ENCODE measurements around the gene FRY. TPM values are rescaled to one million over a fixed set of nuclear protein-coding genes. Genes with fewer than 3 reads are reported as not detected.

The FRY gene
- total RNA-seq, 2 experiments from 2014 or later = 3.0 to 7.0 TPM

DNA sequence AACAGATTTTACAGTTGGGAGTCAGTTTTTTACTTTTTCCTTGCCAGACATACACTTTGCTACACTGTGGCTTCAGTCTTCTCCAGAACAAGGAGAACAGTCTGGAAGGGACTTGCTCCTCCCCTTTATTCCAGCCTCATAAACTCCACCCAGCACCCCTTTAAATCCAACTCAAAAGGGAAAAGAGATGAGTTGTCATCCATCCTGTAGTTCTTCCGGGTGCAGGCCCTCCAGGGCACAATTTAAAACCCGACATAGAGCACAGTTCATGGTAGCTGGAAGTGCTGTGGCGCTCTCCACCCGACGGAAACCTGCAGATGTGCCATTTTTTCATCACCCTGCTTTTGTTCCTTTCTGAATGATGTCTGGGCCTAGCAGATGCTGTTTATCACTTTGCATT is 184.7 kb downstream of the FRY start:
- no peak for DNase-seq (ENCODE audit: low spot score)
- Histone ChIP-seq H2AFZ (ENCODE audit: low read length) (no peak overlapping the region), H3K4me3 (ENCODE audit: low read depth, low read length, poor library complexity, severe bottlenecking) (no peak overlapping the region), H4K20me1 (ENCODE audit: insufficient read depth, low read length) (no peaks in the 10 kb centered on the region), H3K27ac (ENCODE audit: low read depth, low read length, poor library complexity, severe bottlenecking) (no peak overlapping the region), H3K4me1 (ENCODE audit: insufficient read depth, low read length, poor library complexity, severe bottlenecking) (no peaks in the 10 kb centered on the region), H3K9me2 (ENCODE audit: insufficient read depth, low read length) (no peaks in the 10 kb centered on the region), H3K79me2 (ENCODE audit: insufficient read depth, low read depth, low read length) (no peaks in the 10 kb centered on the region), H3K36me3 (ENCODE audit: insufficient read depth, low read length) (no peaks in the 10 kb centered on the region), H3K9me3 (ENCODE audit: low read length) (no peaks in the 10 kb centered on the region), H3K4me2 (ENCODE audit: low read length) (no peak overlapping the region)
- BruUV-seq (replicated peaks) = no TSS peak
- ChIA-PET CTCF (ENCODE audit: unreplicated experiment) (no interaction called here), POLR2A (interaction anchor here (1.2 to 2.0 kb wide), 2 partner anchors 14 to 34 kb away, joined by 3 to 10 read pairs; no protein-coding TSS in a partner anchor)
- TF ChIP-seq EZH2phosphoT487 (IDR thresholded peaks at IDR 0.05; ENCODE audit: borderline replicate concordance, low read depth, low read length) (no peak), CTCF (conservative IDR thresholded peaks at IDR 0.05; ENCODE audit: low read length) (no peak)
- intact Hi-C loops (cut with micrococcal nuclease; ENCODE audit: unreplicated experiment) = no loop called here

GRCh38 chr13:32222046-32222676 is 190.6 kb downstream of the FRY start:
- CTCF ChIA-PET (ENCODE audit: unreplicated experiment) = no interaction called here

More at GRCh38 chr13:32222046-32222676, 190.6 kb downstream of the FRY start:
- no peak for DNase-seq (ENCODE audit: low spot score)
- H3K4me1 ChIP-seq (ENCODE audit: insufficient read depth, low read length, poor library complexity, severe bottlenecking) = no peaks in the 10 kb centered on the region
- no peak overlapping the region for H3K4me2 ChIP-seq (ENCODE audit: low read length)
- H3K27ac ChIP-seq (ENCODE audit: low read depth, low read length, poor library complexity, severe bottlenecking) = no peak overlapping the region
- no peaks in the 10 kb centered on the region for H4K20me1 ChIP-seq (ENCODE audit: insufficient read depth, low read length)
- no peak overlapping the region for H2AFZ ChIP-seq (ENCODE audit: low read length)
- H3K4me3 ChIP-seq (ENCODE audit: low read depth, low read length, poor library complexity, severe bottlenecking) = no peak overlapping the region
- intact Hi-C loops (cut with micrococcal nuclease; ENCODE audit: unreplicated experiment) = no loop called here
- BruUV-seq (replicated peaks) = no TSS peak
- no peaks in the 10 kb centered on the region for H3K9me2 ChIP-seq (ENCODE audit: insufficient read depth, low read length)
- TF ChIP-seq CTCF (conservative IDR thresholded peaks at IDR 0.05; ENCODE audit: low read length) = no peak
- no peak for TF ChIP-seq EZH2phosphoT487 (IDR thresholded peaks at IDR 0.05; ENCODE audit: borderline replicate concordance, low read depth, low read length)
- no peaks in the 10 kb centered on the region for H3K36me3 ChIP-seq (ENCODE audit: insufficient read depth, low read length)
- H3K79me2 ChIP-seq (ENCODE audit: insufficient read depth, low read depth, low read length) = no peaks in the 10 kb centered on the region
- POLR2A ChIA-PET = no interaction called here
- no peaks in the 10 kb centered on the region for H3K9me3 ChIP-seq (ENCODE audit: low read length)
